GM21360 (cell line): Measurements from ENCODE around the gene APOL2.
"Not testable (repeated sequence)": the region's sequence is repeated elsewhere in the genome, so short reads cannot be mapped to it uniquely, and the experiment has no call there.

Experiments
- ATAC-seq: cut with Tn5 transposase; IDR thresholded peaks from one replicate; pipeline ENCODE4 v1.9.1; 2021; ENCODE audit warnings: mild to moderate bottlenecking, moderate library complexity; ENCODE audit not compliant: unreplicated experiment

Gene APOL2

DNA sequence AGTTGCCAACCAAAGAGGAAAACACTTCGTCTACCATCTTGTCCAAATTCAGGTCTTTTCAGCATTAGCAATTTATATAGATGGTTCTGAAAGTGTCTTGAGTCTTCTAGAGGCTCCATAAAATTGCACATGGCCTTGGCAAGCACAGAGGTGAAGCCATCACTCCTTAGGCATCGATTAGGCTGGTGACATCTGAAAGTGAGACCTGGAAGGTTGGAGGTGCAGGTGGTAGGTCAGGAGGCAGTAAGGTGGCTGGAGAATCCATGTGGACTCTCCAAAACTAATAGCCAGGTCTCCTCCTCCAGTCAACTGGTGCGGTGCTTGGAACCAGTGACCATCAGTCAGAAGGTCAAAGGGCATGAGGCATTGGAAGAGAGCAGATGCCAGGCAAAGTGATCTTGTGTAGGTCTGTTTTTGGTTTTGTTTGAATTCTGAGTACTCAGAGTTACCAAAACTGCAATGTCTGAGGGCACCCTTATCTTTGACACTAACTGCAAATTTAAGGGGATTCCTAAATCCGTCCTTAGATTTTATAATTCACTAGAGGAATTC, 6.6 kb upstream of the APOL2 start:
- no peak for ATAC-seq

DNA sequence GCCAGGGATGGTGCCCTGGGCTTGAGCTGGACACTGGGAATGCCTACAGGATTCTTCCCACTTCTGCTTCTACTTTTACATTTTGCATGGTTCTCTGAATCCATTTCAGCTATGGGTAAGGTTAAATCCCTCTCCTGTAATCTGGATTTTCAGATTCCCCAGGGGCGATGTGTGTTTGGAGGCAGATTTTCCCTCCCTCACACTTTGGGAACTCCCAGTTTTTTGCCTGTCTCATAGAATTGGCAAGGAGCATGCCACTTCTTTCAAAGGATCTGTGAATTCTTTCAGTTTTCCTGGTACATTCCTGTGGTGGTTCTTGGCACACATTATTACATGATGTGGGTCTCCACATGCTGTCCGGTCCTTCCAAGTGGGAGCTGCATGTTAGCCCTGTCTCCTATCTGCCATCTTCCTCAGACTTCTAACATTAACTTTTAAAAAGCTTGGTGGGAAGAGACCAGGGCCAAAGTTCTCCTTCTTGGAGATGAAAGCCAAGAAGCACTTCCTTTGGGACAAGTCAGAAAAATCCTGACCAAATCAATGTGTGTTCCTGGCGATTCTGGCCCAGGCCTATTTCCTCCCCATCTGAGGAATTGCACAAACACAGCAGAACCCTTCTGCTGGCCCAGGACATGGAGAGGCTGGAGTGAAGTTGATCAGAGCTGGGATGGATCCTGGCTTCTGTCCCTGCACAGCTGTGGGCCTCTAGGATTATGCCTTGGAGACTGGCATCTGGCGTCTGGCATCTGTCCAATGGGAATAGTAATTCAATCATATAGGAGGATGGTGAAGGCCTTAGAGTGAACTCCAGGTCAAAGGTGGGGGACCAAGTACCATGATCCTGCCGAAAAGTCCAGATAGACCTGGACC, 5.4 kb upstream of the APOL2 start:
- no peak for ATAC-seq

DNA sequence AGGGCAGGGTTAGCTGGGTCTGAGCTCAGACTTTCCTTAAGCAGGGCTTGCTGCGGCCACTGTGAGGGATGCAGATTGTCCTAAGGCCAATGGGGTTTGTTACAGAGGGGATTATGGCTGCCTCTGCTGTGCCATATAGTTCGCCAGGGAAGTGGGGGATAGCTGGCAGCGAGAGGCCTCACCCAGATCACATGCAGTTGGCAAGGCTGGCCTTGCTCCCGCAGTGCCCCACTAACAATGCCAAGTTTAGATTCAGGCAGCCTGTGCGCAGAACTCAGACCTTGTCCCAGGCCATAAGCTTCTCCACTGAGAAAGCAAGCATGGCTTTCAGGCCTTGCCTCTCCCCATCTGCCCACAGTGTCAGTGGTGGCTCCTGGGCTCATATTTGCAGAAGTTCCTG, 4.7 kb upstream of the APOL2 start:
- no peak for ATAC-seq

DNA sequence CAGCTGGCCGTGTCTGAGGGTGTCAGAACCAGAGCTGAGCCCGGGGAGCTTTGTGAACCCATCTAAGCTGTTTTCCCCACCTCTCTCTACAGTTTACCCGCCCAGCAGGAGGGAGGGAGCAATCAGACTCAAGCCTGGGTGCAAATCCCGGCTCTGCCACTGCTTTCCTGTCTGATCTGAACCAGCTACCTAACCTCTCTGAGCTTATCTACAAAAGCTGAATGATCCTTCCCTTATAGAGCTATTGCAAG, 252 bp downstream of the APOL2 start:
- no peak for ATAC-seq

DNA sequence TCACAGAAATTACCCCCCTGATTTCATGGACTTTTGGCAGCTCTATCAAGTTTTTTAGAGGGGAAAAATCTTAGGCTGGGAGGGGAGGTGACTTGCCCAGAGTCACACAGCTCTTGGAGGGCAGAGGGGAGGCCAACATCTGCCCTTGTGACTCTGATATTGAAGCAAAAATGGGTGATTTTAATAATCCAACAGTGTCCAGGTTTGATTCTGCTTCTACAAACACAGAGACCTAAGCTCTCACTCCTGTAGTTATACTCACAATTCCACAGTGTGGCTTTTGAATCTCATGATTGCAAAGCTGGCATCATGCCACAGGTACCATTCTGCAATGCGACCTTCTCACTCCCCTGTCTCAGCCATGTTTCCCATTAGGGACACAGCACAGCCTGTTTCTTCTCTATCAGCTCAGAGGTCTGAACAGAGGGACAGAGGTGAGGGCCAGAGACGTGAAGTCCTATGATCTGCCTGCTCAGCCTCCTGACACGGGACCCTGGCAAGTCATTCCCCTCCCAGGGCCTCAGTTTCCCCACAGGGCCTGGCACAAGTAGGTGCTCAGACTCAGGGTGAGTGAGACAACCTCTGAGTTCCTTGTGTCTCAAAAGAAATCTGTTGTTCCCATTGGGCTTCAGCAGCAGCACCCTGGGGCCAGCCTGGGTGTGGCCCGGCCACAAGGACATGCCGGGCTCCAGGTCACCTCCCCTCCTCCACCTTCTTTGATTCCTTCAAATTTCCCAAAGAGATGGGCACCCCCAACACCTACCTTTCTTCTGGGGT, 766 bp downstream of the APOL2 start:
- no peak for ATAC-seq

DNA sequence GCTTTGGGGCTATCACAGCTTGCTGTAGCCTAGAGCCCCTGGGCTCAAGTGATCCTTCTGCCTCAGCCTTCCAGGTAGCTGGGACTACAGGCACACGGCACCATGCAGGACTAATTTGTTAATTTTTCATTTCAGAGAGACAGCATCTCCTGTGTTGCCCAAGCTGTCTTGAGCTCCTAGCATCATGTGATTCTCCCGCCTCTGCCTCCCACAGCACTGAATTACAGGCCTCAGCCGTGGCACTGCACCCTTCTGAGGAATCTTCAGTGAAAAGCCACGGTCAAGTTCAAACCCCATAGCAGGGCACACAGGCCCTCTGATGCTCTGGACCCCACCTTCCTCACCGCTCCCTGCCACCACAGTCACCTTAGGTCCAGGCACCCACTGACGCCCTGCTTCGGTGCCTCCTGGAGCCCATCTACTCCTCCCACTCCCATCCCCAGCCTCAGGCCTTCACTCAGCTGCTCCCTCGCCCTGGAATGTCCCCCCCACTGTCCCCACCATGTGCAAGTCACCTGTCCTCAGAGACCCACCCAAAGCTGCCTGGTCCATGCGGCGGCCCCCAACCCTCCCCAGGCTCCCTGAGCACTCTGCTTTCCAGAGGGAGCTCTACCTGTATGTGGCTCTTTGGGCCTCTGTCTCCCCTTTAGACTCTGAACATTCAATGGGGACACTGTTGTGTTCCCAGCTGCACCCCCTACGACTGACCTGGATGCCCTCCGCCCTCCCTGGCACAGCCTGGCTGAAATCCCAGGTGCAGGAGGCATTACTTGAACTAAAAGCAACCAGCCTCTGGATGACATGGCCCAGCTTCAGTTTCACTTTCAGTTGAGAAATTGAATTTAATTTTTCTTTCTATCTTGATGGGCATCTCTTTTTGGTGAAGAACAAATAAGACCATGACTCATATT, 1.6 kb downstream of the APOL2 start:
- no peak for ATAC-seq

DNA sequence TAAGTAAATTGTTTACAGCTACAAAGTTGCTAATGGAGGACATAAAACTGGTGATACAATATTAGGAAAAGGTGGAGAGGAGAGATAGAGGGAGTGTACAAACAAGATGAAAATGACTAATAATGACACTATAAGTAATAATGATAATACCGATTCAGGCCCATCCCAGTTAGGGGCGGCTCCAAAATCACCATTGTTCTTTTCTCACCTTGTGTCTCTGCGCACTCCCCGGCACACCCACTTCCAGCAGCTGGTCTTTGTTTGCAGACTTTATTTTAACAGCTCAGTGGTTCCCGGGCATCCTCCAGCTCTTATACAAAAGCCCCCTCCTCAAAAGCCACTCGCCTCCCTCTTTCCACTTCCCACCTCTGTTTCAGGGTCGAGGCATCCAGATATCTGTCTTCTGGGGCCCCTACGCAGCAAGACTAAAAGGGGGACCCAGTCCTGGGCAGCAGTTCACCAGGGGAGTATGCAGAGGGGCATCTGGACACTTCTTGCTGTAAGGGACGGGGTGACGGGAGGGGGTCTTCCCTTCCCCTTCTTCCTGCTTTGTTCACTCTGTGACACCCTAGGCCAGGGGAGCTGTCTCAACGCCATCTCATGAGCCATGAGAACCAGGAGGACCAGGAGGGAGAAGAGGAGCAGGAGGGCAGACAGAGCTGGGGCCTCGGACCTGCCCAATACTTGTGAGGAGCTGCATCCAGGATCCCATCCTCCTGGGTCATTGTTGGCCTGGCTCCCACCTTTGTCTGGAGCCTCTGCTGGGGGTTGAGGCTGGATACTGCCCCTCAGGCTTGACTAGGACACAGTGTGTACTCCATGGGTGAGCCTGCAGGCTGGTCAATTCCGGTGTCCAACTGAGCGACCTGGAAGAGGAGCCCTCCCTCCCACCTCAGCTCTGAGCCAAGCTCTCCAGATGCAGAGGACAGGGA, 2.7 kb downstream of the APOL2 start:
- no peak for ATAC-seq

DNA sequence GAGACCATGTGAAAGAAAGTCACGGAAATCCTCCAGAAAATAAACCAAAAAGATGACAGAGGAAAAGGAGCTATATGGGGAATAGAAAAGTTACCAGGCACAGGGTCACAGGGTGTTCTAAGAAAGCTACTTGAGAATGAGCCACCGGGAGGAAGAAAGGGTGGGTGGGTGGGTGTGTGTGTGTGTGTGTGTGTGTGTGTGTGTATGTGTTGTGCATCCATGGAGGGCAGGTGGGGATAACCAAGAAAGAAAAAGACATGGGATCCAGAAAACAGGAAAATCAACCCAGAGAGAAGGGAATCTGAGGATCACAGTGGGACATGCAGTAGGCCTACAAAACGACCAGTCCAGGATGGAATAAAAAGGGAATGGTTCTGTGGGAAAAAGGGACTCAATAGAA, 3.7 kb downstream of the APOL2 start:
- no peak for ATAC-seq

DNA sequence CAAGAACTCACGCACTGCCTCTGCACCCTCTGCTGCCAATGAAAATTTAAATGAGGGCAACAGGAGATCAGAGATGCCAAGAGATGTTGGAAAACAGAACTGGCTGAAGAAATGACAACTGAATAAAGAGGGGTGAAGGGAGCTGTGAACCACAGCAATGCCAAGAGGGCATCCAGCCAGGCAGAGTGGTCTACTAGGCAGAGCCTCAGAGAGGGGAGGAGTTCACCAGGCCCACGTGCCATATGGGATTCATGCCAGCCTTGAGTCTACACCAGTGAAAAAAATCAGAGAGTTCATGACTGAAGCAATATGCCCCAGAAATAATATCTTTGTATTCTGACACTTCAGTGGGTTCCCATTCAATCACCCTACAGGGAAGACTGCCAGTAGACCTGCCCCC, 4.4 kb downstream of the APOL2 start:
- no peak for ATAC-seq

DNA sequence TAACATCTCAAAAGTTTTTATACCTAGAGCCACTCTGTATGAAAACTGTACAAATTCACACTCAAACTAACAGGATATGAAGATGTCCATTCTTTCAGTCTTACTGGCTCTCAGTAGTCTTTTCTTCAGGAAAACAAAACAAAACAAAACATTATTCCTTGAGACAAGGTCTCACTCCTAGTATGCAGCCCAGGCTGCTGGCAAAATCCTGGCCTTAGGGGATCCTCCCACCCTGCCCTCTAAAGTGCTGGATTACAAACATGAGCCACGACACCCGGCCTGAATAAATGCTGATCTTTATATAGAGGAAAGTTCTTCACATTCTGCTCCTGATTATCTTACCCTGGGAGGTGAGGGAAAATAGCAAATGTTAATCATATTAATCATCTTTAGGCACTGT, 5.1 kb downstream of the APOL2 start:
- no peak for ATAC-seq

DNA sequence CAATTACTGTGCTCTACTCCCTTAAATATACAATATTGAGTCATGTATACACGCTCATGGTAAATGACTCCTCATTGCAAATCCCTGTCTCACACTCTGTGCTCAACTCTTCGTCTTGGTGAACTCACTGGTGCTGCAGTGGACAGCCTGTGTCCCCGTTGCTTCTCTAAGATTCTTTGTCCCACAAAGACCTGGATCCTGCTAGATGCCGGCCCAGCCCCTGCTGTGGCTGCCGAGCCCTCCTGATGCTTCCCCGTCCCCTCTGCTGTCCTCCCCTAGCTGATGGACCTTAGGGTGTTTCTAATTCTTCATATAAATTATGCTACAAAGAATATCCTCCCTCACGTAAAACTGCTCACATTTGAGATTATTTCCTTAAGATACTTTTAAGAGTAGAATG, 5.5 kb downstream of the APOL2 start:
- ATAC-seq: no peak

DNA sequence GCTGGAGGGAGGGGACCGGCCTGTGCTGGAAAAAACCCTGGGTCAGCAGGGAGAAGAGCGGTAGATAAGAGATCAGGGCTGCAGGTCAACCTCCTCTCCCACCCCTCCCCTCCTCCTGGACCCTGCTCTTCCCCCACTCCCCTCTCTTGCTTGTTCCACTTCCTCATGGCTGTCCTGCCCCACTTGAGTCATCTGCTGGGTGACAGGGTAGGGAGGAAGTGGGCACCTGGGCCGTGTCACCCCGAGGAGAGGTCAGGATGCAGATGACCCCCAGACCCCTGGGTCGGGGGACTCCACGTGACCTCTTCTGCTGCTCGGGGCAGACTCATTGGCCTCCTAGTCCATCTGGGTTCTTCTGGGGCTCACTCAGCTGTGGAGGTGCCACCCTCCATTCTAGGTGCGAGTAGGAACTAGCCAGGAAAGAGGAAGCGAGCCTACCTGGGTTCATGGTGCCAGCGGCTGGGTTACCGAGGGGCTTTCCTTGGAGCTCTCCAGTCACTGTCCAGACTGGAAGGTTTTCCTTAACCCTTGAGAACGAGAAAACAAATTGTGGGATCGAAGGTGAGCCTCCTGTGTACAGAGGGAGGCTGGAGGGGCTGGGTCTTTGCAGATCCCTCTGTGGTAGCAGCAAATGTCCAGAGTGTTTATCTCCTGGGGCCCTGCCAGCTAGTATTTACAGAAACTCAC, 6.5 kb downstream of the APOL2 start:
- ATAC-seq: no peak

DNA sequence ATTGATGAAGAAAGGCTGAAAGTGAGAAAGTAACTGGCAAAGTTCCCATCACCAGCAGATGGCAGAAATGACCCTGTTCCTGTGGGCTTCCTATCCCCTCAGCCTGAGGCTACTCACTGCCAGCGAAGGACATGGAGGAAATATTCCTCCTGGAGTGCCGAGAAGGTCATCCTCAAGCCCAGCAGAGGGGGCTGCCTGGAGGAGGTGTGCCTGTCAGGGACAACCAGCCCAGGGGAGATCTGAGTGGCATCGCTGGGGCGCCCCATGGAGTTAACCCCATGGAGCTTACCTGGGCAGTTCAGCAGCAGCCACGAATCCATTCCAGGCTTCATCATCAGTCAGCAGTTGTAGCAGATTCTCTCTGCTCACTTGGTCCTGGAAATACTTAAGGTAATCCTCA, 8.3 kb downstream of the APOL2 start:
- not testable (repeated sequence) for ATAC-seq

DNA sequence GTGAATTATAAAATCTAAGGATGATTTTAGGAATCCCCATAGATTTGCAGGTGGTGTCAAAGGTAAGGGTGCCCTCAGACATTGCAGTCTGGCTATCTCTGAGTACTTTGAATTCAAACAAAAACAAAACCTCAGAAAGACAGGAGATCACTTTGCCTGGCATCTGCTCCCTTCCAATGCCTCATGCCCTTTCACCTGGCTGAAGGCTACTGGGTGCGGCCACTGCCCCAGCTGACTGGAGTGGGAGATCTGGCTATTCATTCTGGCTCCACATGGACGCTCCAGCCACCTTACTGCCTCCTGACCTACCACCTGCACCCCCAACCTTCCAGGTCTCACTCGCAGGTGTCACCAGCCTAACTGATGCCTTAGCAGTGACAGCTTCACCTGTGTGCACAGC, 9.7 kb downstream of the APOL2 start:
- not testable (repeated sequence) for ATAC-seq

DNA sequence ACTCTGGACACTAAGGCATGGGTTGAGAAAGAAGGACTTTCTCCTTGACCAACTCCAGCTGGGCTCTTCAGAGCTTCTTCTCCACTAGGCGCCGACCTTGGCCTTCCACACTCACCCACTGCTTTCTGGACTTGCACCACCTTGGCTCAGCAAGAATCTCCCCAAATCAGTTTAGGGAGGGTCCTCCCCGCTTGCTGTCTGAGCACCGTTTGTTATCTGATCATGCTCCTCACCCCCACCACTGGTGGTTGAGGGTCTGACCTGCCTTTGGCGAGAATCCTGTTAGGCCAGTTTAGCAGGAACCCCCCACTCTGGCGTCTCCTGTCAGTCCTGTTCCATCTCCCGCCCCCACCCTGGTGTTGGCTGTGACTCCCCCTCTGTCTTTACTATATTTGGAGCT, 10.4 kb downstream of the APOL2 start:
- ATAC-seq: no peak

DNA sequence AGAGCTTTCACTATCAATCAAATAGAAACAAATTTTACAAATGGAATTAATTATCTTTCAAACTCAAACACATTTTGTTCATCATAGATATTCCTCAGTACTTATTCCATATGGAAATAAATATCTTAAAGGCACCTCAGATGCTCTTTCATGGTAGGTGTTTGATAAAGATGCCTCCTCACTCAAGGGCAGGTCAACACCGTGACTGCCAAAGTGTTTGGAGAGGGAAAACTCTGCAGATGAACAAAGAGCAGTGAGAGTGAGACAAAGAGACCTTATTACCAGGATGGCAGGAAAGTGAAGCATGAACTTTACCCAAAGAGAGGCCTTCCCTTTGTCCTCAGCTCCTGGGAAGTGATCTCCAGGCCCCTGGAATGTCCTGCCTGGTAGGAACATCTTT, 11.0 kb downstream of the APOL2 start:
- not testable (repeated sequence) for ATAC-seq

DNA sequence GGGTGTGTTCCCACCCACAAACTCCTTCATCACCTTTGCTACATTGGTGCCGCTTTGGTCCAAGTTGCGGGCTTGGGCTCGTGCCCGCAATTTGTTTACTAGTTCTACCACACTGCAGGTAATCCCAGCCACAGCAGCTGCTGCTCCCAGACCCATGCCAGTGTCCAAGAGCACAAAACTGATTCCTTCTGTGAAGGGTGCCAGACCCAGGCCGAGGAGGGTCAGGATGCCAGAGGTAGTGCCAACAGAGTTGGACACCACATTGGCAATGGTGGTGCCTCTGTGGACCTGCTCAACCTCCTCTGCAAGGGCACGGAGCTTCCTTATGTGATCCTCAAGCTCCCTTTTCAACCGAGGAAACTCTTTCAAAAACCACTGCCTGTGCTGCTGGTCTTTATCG, 11.5 kb downstream of the APOL2 start:
- no peak for ATAC-seq

DNA sequence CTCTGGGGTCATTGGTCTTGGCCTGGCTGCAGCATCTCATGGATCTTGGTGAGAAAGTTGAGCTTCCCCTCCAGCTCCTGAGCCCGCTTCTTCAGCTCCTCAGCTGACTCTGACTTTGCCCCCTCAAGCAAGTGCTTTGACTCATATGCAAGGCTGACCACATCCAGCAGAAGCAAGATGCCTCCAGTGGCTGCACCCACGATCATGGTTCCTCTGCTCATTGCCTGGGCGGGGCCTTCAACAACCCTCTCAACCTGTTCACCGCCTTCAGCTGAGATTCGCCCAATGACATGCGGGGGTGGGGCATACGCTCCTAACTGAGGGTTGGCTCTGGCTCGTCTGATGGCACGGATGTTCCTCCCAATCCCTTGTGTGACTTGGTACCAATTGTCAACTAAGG, 11.9 kb downstream of the APOL2 start:
- no peak for ATAC-seq

DNA sequence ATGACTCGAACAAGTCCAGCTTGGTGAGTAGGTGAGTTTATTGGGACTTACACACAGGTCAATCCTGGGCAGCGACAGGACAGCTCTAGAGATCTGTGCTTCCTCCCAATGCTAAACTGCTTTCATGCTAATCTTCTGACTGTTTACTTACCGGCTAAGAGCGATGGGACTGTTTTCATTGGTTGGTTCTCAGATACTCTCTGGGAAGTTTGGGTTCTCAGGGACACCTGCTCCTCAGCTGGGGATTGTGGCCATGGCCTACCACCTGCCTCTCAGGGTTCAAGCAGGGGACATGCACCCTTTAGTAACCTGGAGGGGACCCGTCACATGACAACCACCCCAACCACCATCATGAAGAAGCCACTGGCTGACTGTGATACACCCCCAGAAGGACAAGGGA, 13.1 kb downstream of the APOL2 start:
- ATAC-seq: no peak
